ENCODE results near the gene SEC14L6.
A peak's percentile ranks its signal among the peaks of the same experiment; 100 is the strongest.
"Not testable (repeated sequence)": the region's sequence is repeated elsewhere in the genome, so short reads cannot be mapped to it uniquely, and the experiment has no call there.

The SEC14L6 gene

DNA sequence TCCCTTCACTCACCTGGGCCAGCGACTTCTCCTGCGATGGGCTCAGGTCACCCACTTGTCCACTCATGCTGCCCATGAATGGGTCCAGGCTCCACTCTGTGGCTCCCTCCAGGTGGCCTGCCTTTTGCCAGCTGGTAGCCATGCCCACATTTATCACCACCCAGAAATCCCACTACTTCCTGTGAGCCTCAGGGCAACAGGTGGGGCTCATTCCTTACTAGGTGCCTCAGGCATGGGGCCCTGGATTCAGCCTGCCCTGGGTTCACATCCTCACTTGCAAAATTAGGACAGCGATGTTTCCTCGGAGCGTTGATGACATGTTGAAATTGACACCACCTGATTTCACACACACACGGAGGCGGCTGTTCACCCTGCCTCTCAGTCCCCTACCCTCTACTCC is at the start of gene SEC14L6:
SEC14L6 (minus strand) TSS at position 126 of the 400 bp plus-strand sequence; CDS start at position 67, 59 bp downstream.
- DNase-seq (ENCODE audit: low read depth in 1 of 2, low spot score in 1 of 2) = no peak

DNA sequence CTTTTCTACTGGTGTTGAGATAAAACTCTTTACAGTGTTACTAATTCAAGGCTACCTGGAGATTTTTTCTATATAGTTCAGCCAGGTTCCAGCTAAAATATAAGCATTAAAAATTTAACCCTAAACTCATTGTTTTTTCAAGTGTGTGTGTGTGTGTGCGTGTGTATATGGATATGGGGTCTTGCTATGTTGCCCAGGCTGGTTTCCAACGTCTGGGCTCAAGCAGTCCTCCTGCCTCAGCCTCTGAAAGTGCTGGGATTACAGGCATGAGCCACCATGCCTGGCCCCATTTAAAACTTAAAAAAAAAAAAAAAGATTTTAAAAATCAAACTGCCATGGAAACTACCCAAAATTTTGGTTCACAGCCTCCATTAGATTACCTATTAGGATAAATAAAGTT is 49.7 kb upstream of the SEC14L6 start:
- no peak for DNase-seq (ENCODE audit: low read depth in 1 of 2, low spot score in 1 of 2)

DNA sequence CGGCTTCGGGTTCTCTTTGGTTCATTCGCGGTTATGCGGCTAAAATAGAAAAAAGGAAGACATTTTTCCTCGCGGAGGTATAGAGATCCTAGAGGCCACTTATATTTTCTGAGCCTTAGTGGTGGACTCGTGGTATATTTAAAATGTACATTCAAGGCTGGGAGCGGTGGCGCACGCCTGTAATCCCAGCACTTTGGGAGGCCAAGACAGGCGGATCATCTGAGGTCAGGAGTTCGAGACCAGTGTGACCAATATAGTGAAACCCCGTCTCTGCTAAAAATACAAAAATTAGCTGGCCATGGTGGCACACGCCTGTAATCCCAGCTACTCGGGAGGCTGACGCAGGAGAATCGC is 45.8 kb upstream of the SEC14L6 start:
- not testable (repeated sequence) for DNase-seq (ENCODE audit: low read depth in 1 of 2, low spot score in 1 of 2)

- DNase-seq (ENCODE audit: low read depth in 1 of 2, low spot score in 1 of 2) = peak; percentile 85 to 88
Observed at GRCh38 chr22:30591588-30592359, 45.2 kb upstream of the SEC14L6 start, which contains the start of gene PES1. Gene PES1, minus strand, starts transcription at chr22:30591910. Its CDS starts 77 bp downstream, at chr22:30591833.

- DNase-seq (ENCODE audit: low read depth in 1 of 2, low spot score in 1 of 2) = no peak
Observed at GRCh38 chr22:30591191-30591587, 44.6 kb upstream of the SEC14L6 start.

DNA sequence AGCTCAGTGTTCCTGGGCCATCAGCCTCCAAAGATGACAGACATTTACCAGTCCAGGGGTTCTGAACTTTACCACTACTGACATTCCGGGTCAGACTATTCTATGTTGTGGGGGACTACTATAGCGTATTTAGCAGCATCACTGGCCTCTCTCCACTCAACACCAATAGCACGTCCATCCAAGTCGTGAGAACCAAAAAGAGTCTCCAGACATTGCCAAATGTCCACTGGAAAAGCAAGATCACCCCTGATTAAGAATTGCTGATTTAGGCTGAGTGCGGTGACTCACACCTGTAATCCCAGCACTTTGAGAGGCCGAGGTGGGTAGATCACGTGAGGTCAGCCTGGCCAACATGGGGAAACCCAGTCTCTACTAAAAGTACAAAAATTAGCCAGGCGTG is 39.9 kb upstream of the SEC14L6 start:
- DNase-seq (ENCODE audit: low read depth in 1 of 2, low spot score in 1 of 2) = no peak

DNA sequence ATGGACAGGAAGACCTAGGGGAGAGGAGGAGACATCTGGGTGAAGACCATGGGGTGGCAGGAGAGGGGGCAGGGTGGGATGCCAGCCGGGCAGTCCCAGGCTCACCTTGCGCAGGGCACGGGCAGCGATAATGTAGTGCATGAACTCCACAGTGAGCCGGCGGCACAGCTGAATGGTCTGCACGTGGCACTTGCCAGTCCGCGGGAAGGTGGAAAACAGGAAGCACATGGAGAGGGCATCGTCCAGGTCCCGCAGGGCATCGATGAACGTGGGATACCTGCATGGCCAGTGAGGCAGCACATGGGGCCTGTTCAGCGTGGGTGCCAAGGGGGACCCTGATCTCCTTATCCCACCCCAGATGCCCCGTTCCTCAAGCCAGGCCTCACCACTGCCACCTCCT is 37.9 kb upstream of the SEC14L6 start:
- DNase-seq (ENCODE audit: low read depth in 1 of 2, low spot score in 1 of 2) = no peak

DNA sequence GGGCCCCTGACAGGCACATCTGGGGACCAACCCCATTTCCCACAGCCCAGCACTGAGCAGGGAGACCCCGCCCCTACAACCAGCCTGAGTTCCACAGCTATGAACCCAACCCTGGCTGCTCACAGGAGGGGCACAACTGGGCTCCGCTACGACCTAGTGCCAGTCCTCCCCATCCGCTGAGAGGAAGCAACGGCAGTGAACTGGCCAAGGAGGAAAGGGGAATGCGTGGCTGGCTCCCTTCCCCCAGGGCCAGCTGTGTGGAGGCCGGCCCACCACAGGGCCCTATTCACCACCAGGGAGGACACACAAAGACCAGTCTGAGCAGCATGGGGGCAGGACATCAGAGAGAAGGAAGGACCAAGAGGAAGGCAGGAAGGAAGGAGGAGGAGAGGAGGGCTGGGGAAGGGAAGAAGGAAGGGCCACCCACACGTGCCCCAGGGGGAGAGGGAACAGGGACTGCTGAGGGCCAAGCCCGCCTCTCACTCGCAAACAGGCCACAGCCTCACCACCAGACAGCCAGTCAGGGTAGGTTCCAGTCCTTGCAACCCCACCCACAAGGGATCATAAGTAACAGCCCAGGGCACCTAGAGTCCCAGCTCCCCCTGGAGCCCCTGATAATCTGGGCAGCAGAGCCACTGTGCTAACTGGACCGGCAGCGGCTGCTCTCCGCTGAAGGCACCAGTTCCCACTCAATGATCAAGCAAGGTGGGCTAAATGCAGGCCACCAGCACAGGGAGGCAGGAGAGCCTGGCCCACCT is 36.4 kb upstream of the SEC14L6 start:
- DNase-seq (ENCODE audit: low read depth in 1 of 2, low spot score in 1 of 2) = no peak

GRCh38 chr22:30582051-30582450 is 35.5 kb upstream of the SEC14L6 start:
- DNase-seq (ENCODE audit: low read depth in 1 of 2, low spot score in 1 of 2) = no peak

DNA sequence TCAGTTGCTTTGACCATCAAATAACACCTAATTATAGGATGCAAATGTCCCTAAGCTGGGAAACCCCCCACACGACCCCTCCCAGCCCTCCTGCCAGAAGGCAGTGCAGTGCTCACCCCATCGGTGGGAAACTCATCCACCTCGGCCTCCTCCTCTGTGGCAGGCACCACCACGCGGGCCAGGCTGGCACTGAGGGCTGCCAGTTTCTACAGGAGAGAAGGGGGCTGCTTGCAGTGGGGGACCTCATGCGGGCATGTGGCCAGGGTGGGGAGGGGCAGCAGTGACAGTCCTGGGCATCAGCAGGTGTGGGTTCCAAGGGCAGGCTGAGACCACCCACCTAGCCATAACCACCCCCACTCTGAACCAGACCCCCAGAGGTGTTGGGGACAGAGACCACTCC is 34.4 kb upstream of the SEC14L6 start:
- no peak for DNase-seq (ENCODE audit: low read depth in 1 of 2, low spot score in 1 of 2)

DNA sequence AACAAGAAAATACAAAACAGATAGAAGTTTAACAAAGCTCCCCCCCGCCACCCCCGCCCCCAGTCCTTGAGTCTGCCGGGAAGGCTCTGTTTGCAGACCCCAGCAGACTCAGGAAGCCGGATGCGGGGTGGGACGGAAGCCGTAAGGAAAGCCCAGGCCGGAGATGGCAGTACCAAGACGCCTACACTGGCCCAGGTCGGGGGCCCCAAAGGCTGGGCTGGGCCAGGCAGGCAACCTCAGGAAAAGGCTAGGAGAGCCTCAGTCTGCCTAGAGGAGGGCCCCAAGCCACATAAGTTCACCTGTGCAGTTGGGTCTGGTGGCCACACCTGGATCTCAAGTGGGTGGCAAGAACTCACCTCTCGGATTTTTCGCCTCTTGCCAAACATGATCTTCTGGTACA is 31.9 kb upstream of the SEC14L6 start:
- DNase-seq (ENCODE audit: low read depth in 1 of 2, low spot score in 1 of 2) = no peak

- no peak for DNase-seq (ENCODE audit: low read depth in 1 of 2, low spot score in 1 of 2)
Observed at GRCh38 chr22:30575859-30576258, 29.3 kb upstream of the SEC14L6 start.

GRCh38 chr22:30574997-30575671 is 28.6 kb upstream of the SEC14L6 start:
- DNase-seq (ENCODE audit: low read depth in 1 of 2, low spot score in 1 of 2) = no peak

GRCh38 chr22:30574095-30574981 is 27.8 kb upstream of the SEC14L6 start, which contains the start of gene GAL3ST1:
Gene GAL3ST1, minus strand, starts transcription at chr22:30574665. Its CDS starts 17,273 bp downstream, at chr22:30557392.
- DNase-seq (ENCODE audit: low read depth in 1 of 2, low spot score in 1 of 2) = no peak

GRCh38 chr22:30573594-30574094 is 27.1 kb upstream of the SEC14L6 start:
- DNase-seq (ENCODE audit: low read depth in 1 of 2, low spot score in 1 of 2) = no peak

GRCh38 chr22:30572840-30573593 is 26.5 kb upstream of the SEC14L6 start:
- DNase-seq (ENCODE audit: low read depth in 1 of 2, low spot score in 1 of 2) = no peak

DNA sequence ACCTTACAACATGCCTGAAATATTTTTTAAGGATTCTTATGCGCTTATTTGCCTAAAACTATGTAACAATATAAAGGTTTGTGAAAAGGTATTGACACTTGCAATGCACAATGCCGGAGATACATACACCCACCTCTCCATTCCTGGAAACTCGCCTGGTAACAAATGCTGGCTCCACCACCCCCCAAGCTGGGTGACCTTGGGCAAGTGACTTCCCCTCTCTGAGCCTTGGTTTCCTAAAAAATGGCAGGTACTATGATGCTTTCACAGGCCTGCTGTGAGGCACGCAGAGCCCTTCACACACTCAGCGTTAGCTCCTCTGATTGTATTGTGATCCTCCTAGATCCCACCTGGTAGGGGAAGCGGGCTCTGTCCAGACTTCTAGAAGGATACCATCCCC is 25.7 kb upstream of the SEC14L6 start:
- no peak for DNase-seq (ENCODE audit: low read depth in 1 of 2, low spot score in 1 of 2)

GRCh38 chr22:30569674-30570202 is 23.2 kb upstream of the SEC14L6 start:
- DNase-seq (ENCODE audit: low read depth in 1 of 2, low spot score in 1 of 2) = no peak

DNA sequence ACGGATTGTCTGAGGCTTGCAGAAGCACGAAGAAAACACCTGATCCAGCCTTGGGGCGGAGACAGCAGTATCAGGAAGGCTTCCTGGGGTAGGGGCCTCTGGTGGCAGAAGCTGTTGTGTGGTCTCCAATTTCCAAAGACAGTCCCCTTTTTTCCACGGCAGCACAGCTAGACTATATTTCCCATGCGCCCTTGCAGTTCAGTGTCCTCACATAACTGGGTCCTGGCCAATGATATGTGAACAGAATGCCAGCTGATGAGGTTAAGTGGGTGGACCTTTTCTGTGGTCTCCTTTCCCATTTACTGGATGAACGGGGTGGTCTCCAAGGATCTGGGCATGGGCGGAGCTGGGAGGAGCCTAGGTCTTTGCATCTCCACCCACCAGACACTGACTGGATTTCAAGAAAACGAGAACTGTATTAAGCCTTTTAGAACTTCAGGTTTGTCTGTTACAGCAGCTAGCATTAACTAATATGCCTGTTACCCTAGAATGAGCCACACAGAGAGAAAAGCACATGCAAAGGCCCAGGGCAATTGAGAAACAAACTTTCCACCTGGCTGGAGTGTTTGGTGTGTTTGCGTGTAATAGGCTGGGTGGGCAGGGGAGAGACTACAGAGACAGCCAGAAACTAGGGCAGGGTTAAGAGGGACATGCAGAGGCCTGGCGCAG is 21.7 kb upstream of the SEC14L6 start:
- no peak for DNase-seq (ENCODE audit: low read depth in 1 of 2, low spot score in 1 of 2)
